ENCODE data around the gene TBCE.
A peak's percentile ranks its signal among the peaks of the same experiment; 100 is the strongest.

TBCE gene, protein sequence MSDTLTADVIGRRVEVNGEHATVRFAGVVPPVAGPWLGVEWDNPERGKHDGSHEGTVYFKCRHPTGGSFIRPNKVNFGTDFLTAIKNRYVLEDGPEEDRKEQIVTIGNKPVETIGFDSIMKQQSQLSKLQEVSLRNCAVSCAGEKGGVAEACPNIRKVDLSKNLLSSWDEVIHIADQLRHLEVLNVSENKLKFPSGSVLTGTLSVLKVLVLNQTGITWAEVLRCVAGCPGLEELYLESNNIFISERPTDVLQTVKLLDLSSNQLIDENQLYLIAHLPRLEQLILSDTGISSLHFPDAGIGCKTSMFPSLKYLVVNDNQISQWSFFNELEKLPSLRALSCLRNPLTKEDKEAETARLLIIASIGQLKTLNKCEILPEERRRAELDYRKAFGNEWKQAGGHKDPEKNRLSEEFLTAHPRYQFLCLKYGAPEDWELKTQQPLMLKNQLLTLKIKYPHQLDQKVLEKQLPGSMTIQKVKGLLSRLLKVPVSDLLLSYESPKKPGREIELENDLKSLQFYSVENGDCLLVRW

DNA sequence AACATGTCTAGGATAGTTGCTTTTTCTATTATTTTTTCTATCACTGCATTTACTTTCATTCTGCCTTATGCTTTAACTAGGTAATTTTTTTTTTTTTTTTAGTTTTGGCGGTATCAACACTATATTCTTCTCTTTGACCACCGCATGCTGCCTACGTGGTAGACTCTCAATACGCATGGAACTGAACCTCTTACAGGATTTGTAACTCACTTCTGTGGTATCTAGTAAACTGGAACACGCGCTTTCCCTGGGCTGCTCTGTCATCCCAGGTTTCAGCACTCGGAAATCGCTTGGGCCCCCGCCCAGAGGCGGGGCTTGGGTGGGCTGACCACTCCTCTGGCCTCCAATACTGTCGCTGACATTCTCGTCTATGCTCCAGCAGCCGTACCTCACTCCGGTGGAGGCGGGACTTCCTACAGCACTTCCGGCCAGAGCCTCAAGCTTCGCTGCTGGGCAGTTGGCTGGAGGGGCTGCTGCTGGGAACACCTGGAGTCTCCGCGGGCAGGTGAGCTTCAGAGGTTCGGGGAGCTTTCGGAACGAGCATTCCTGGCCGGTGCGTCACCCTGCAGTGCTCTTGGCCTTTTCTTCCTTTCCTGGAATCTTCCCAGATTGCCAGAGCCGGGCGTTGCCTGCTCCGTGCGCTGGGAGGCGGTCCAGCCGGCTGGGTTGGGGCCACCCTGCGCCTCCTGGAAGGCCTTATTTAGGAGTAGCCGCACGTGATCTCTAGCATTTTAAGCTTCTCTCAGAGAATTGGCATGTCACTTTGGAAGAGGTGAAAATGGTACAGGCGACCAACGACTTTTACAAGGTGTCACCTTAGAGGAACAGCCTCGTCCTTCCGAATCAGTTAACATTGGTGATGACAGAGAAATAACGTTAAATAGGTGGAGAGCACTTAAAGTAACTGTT, at the start of gene TBCE:
Gene TBCE (plus strand): TSS at position 428 of the 909 bp plus-strand sequence. CDS start 12,623 bp downstream, outside the sequence.
- DNase-seq (ENCODE audit: low spot score), result peak; percentile 99

DNA sequence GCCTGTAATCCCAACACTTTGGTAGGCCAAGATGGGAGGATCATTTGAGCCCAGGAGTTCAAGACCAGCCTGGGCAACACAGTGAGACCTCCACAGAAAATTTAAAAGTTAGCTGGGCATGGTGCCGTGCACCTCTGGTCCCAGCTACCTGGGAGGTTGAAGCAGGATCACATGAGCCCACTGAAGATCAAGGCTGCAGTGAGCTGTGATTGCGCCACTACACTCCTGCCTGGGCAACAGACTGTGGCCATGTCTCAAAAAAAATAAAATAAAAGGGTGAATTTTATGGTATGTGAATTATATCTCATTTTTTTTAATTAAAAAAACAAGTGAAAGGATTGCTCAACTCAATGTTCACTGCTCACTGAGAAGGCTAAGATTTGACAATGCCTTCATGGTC, 48.0 kb upstream of the TBCE start:
- DNase-seq (ENCODE audit: low spot score), result no peak

DNA sequence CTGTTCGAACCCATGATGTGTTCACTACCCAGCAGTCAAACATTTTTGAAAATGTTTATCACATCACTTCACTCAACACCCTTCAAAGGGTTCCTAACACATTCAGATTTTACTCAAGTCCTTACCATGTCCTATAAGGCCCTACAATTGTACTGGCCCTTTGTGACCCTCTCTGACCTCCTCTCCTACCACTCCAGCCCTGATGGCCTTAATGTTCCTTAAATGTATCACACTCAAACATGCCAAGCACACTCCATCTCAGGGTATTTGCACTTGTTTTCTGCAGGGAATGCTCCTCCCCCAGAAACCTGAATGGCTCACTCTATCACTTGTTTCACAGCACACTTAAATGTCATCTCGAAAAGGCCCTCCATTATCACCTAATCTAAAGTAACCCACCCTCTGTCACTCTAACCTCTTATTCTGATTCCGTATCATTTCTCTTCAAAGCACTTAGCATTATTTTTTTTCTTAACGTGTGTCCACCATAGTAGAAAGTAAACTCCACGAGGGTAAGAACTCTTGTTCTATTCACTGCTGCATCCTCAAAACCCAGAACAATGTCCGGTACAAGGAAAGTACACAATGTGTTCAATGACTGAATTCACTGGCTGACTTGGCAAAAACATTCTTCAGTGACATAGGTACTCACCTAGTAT, 46.6 kb upstream of the TBCE start:
- no peak for DNase-seq (ENCODE audit: low spot score)

DNA sequence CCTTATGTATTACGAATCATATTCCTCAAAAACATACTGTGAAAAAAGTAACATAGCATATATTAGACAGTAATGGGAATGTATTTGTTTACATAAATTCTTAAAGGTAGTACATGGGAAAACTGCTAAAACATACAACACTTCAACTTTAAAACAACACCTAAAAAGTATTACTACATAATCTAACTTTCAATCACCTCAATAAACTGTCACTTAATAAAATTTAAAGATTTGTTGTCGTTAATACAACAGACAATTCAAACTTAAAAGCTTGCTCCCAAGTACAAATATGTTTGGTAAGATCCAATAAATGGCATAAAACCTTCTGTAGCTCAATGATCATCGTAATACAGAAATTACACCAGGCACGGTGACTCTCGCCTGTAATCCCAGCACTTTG, 42.9 kb upstream of the TBCE start:
- DNase-seq (ENCODE audit: low spot score), result no peak

DNA sequence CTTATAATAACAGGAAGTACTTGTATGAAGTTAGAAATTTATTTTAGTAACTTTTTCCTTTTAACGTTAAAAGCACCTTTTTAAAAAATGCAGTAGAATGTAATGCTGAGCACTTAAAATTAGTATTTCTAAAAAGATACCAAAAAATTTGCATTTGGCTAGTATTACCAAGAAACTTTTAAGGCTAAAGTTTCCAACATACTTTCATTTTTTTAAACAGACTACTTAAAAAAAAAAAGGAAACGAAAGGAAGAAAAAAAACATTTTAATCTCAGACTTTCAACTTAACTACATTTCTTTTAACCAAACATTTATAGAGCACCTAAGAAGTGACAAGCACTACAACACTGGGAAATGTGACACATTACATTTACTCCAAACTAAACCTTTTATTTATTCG, 42.1 kb upstream of the TBCE start:
- DNase-seq (ENCODE audit: low spot score), result no peak

DNA sequence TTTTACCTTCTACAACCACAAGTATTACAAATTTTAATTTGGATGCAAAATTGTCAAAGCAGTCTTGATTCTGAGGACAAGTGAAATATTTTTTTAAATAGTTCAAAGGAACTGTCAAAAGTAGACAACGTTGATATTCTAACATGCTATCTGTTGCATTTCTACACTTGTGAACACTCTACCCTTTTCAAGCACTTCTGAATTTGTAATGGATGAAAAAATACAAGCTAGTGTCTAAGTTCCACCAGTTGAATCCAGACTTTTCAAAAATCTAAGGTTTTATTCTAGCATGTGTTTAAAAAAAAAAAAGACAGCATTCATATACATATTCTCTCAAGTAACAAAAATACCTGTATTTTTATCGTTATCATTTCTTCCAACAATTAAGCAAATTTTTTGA, 41.4 kb upstream of the TBCE start:
- no peak for DNase-seq (ENCODE audit: low spot score)

DNA sequence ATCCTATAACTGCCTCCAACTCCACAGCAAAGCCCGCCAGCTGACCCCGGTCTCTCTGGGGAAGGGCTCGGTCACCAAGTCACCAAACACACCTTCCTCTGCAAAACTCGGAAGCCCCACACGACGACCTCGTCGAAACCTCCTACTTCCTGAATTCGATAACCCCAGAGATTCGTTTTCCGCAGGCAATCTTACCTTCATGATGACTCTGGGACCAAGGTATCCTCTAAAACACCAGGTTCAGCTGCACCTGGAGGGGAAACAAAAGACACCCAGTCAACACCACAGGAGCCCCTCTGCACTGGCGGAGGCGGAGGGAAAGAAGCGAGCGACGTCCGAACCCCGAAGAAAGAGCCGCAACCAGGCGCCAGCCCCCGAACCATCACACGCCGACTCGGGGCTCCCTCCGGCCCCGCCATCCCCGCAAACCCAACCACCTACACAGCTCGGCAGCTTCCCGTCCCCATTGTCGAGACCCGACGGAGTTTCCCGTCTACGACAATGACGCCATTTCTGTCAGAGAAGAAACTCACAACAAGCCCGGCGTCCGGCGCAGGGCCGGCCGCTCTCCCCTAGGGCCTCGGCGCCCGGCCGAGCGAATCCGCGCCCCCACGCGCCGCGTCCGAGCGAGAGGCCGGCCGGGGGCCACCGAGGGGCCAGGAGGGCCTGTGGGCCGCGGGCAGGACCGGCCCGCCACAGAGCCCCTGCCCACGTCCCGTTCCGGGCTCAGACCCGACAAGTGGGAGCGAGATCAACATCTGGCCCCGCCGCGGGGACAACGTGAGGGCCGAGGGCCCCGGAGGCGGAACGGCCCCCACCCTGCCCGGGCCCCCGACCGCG, 40.3 kb upstream of the TBCE start:
- peak; percentile 22 for DNase-seq (ENCODE audit: low spot score)

DNA sequence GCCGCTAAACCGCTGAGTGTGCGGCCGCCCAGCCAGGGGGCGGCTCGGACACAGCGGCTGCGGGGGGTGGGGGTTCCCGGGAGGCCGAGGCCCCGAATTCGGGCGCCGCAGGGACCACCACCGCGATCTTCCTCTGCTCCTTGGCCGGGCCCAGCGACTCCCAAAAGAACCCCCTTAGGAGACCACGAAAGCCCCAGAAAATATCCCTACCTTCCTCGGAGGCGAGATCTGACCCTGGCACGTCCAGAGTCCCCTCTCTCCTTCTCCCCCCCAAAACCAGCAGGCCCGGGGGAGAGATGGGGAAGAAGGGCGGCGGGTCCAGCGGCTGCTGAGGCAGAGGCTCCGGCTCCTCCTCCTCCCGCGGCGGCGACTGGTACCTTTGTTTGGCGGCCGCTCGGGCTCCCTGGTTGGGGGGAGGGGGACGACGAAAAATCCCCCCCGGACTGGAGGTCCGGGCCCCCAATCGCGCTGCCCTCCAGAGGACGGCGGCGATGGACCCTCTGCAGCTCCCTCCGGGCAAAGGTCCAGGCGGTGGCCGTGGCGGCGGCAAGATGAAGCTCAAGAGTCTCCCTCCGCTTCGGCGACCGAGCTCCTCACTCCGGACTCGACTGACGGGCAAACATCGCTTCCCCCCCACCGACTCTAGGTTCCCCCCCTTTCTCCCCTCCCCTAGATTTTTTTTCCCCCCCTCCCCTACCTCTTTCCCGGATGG, 39.5 kb upstream of the TBCE start, which contains the start of gene ARID4B:
Gene ARID4B (minus strand): TSS at position 621 of the 712 bp plus-strand sequence. CDS start 1,260 bp downstream, outside the sequence.
- no peak for DNase-seq (ENCODE audit: low spot score)

DNA sequence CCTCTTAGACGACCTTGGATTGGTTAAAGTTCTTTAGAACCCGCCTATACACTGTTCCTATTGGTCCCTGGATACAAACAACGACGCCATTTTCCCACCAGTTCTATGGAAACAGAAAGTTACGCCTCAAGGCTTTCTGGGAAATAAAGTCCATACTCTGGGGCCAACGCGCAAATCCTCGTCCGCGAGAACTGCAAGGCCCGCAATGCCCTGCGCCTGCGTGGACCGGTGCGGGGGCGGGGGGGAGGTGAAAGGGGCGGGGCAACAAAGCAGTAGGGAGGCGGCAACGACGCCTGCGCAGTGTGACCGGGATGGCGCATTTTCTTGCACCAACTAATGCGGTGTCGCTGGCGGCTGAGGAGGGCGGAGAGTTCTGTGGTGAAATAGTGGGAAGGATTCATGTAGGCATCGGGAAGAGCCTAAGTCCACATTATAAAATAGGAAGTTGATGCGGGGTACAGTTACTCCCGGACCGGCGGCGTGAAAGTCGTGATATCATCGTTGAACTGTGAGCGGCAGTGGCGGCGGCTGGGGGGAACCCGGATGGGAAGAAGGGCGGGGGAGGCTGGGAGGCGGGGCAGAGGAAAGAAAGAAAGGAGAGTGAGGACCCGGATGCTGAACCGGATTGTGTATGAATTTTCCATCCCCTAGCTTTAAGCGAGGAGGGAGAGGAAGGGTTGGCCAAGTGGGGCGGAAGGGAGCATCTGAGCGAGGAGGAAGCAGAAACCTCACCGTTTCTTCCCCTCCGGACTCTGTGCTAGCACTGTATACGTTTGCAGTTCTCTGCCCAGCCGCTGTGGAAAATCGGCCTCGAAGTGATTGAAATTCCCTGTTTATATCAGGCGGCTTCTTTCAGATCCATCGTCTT, 38.7 kb upstream of the TBCE start, which contains the start of gene GGPS1:
Gene GGPS1 (plus strand): TSS at position 300 of the 868 bp plus-strand sequence. CDS start 6,695 bp downstream, outside the sequence.
- DNase-seq (ENCODE audit: low spot score), result peak; percentile 100

DNA sequence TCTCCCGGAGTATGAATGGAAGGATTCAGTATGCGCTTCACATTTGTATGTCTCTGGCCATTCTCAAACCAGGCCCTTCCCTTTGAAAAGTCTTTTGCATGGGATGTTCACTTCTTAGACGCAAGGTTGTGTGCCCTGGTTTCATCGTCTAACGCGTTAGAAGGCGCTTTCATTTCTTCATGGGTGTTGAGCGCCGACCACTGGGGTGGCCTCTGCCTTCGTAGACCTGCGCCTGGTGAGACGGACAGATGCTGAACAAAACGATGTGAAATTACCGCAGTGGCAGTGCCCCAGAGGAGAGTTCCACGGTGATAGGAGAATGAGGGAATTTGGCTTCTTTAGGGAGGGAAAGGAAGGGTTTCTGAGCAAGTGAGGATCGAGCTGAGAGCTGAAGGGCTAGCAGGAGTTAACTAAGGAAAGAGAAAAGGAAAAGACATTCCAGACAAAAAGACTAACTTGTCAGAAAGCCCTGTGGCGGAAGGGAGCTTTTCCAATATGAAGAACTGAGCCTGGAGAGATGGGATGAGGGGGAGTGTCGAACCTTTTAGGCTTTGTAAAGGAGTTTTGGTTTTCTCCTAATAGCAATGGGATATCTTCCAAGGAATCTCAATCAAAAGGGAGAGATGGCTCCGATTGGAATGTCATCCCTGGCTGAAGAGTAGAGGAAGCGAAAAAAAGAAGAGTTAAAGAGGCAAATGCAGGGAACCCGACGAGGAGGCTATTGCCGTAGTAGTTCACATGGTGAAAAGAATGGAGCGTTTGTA, 37.9 kb upstream of the TBCE start:
- DNase-seq (ENCODE audit: low spot score), result no peak

DNA sequence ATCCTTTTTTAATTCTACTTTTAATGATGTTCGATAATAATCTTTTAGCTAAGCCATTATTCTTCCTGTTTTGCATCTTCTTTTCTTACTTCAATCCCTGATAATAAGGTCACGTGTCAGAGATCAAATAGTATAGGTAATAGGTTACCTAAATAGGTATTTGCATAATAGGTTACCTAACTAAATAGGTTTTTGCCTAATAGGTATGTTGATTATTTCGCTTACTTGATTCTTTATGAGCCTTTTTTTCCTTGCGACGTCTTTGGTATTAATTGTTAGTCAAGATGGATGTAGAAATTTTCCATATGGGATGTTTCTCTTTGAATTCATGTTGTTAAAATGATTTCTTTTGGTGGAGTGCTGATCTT, 36.3 kb upstream of the TBCE start:
- no peak for DNase-seq (ENCODE audit: low spot score)

DNA sequence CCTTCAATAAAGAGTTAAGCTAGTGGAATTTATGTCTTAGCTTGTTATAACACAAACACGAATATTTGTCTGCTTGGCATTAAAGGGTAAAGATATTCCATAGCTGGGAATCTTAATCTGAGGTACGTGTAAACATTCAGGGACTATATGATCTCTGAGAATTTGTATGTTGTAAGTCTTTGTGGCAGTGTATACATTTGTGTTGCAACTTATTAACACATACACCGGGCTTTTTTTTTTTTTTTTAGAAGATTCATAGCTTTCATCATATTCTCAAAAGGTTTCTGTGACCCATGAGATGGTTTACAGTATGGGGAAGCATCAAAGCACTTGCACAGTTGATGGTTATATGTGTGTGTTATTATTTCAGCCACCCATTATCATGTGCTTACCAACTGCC, 35.8 kb upstream of the TBCE start:
- no peak for DNase-seq (ENCODE audit: low spot score)

DNA sequence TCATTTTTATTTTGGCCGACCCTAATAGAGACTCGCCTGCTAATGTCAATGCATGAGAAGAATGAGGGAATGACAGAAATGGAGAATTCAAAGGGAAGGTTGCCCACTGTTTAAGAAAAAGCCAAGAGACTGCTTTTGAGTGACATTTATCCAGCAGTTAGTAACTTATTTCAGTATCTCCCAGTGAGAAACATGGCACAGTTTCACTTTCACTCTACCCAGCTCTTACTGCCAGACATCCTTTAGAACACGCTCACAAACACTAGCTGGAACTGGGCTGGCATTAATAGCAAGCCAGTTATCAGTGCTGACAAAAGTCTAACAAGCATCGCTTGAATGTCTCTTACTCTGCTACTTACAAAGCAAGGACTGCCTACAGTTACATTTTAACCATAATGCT, 30.3 kb upstream of the TBCE start:
- no peak for DNase-seq (ENCODE audit: low spot score)

DNA sequence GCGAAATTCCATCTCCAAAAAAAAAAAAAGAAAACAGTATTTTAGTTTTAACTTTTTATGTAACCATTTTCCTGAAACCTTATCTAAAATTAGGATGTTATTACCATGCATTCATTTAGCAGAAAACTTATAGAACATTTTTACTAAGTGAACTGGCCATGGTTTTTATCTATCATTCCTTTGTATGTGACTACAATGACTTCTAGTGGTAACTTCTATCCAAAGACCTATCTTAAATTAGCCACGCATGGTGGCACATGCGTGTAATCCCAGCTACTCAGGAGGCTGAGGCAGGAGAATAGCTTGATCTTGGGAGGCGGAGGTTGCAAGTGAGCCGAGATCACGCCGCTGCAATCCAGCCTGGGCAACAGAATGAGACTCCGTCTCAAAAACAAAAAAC, 27.5 kb upstream of the TBCE start:
- DNase-seq (ENCODE audit: low spot score), result no peak

DNA sequence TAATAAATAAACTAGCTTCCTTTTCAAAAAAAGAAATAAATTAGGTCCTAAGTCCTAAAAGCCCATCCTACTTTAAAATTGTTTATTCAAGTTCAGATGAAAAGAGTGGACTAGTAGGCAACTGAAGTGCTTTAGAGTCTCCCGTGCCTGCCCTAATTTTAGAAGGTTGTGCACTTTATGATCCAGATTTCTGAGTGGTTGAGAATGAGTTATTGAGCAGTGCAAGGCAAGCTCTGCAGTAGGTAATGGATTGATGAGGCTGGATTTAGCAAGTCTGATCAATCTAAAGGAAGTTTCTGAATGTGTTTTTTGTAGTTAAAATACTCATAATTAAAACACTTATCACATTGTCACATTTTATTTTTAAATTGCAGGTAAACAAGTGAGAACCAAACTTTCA, 25.9 kb upstream of the TBCE start:
- no peak for DNase-seq (ENCODE audit: low spot score)

DNA sequence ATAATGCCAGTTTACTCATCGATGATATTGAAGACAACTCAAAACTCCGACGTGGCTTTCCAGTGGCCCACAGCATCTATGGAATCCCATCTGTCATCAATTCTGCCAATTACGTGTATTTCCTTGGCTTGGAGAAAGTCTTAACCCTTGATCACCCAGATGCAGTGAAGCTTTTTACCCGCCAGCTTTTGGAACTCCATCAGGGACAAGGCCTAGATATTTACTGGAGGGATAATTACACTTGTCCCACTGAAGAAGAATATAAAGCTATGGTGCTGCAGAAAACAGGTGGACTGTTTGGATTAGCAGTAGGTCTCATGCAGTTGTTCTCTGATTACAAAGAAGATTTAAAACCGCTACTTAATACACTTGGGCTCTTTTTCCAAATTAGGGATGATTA, 25.2 kb upstream of the TBCE start:
- no peak for DNase-seq (ENCODE audit: low spot score)

DNA sequence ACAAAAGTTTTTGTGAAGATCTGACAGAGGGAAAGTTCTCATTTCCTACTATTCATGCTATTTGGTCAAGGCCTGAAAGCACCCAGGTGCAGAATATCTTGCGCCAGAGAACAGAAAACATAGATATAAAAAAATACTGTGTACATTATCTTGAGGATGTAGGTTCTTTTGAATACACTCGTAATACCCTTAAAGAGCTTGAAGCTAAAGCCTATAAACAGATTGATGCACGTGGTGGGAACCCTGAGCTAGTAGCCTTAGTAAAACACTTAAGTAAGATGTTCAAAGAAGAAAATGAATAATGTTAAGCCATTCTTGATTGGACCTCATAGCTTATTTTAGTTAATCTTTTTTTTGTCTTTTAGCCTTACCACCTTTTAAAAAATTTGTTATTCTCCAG, 24.8 kb upstream of the TBCE start:
- DNase-seq (ENCODE audit: low spot score), result no peak

DNA sequence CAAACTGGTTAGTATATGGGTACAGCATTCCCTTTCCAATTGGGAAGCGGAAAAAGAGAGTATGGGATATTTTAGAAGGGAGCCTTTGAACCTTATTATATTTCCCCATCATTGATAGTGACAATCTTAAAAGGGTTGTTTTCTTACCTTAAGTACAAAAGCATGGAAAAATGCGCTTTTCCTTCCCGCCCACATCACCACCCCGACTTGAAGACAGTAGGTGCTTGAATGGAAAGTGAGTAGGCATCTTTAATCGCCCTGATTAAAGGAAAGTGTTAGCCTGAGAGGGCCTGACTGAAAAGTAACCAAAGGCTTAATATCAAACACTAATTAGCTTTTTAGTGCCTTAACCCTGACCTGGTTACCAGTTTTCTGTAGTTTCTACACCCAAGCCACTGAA, 23.5 kb upstream of the TBCE start:
- no peak for DNase-seq (ENCODE audit: low spot score)

DNA sequence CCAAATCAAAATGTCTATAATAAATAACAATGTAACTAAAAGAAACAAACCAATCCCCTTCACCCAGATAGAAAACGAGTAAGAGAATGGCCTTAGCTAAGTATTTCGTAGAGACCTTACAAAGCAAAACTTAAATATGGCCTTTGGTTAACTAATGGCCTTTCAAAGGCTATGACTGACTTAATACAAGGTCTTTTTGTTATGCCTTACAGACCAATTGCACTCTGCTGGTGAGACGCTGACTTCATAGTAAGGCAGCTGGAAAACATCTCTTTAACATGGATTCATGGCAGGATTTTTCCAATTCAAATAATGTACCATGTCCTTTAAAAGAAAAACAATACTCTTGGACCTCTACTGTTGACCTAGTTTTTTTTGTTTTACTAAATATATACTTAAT, 15.8 kb upstream of the TBCE start:
- no peak for DNase-seq (ENCODE audit: low spot score)

All from cerebellar cortex (tissue), 1 donor.